Non-pigmented ciliary epithelial cell (primary cell): ENCODE data around the gene TOR1A.
A peak's percentile ranks its signal among the peaks of the same experiment; 100 is the strongest.
"Not testable (repeated sequence)": the region's sequence is repeated elsewhere in the genome, so short reads cannot be mapped to it uniquely, and the experiment has no call there.

Experiments
- DNase-seq: peaks from one replicate; pipeline ENCODE4 v3.0.0-alpha.2; 2010; ENCODE audit warnings: low read depth

The TOR1A gene

DNA sequence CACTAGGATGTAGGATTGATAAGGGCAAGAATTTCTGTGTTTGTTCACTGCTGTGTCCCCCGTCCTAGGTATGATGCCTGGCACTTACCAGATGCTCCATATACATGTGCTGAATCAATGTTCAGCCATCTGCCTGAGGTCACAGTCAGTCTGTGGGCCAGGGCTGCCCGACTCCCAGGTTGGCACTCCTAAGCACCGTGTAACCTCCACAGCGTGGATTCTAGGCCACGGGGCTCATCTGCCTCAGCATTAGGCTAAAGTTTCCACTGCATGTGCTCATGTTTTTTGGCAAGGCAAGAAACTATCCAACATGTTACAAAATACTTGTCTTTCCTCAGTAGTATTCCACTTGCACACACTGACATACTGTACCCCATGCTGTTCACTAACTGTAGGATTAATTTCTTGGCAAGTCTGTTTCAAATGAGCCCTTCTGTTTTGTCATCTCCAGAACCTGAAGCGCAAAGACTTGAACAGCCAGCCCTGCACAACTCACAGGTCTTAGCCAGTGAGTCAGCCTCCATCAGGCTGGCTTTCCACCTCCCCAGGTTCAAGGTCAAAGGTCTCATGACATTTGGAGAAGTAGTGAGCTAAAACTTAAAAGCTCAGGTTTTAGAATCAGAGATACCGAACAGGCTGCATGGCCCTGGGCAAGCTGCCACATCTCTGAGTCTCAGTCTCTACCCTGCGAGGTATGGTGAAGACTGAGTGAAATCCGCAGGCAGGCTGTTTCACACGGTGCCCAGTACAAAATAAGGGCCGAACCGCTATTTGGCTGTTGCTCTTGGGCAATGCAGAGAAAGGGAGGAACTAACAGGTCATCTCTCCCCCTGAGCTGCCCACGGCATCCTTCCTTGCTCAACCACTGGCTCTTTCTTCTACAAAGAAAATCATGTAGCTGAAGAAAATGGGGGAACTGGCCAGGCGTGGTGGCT lies 7.2 kb downstream of the TOR1A start:
- no peak for DNase-seq

DNA sequence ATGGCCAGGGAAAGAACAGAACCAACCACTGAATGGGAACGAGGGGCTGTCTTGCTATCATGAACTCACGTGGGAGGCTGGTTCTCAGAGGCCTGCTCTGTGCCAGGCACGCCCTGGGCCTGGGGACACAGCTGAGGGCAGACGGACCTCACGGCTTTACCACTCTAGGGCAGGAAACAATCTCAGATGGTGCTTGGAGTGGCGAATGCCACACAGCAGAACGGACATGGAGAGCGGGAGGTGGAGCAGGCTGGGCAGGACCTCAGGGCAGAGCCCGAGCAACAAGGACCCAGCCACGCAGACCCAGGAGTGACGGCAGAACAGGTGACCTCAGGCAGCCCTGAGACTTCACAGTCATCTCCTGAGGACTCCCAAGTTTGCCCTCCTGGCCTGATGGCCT lies 8.7 kb downstream of the TOR1A start:
- DNase-seq: no peak

DNA sequence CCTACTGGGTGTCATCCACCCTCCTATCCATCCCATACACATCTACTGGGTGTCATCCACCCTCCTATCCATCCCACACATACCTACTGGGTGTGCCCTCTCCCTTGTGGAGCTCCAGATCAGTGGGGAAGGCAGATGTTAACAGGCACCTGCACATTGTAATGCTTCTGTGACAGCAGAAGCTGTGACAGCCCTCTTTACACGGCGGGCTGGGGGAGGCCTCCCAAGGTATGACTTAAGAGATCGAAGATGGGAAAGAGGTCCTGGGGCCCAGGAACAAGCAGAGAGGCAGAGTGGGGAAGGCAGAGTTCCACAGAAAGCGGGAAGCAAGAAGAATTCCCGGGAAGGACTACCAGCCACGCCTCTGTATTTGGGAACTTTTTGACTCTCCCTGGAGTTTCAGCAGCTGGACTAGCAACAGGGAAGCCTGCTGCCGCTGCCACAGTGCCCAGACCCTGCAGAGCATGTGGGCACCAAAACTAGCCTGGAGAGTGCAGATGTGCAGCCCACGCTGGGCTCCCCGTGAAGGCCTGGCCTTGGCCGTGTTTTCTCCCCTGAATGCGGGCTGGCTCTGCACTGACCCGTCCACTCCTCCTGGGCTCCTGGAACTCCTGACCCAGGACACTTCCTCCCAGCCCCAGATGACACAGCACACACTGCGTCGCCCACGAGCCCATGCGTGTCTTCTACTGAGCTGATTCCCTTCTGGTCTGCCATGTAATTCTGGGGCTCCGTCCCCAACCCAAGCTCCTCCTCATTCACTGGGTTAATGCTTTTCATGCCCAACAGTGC lies 9.3 kb downstream of the TOR1A start:
- no peak for DNase-seq

DNA sequence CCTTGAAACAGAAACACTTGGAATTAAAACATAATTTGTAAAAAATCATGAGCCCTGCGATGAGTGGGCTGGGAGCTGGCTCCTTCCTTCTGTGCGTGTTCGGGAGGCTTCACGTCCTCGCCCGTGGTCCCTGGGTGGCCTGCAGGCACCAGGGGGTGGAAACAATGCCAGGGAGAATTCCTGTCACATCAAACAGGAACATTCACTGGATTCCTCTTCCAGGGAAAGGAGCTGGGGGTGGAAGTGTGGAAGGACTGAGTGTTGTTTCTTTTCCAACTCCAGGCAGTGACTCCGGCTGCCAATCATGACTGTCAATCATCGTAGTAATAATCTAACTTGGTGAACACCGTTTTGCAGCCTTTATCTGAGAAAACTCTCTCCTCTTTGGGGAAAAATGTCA lies 10.3 kb downstream of the TOR1A start:
- no peak for DNase-seq

DNA sequence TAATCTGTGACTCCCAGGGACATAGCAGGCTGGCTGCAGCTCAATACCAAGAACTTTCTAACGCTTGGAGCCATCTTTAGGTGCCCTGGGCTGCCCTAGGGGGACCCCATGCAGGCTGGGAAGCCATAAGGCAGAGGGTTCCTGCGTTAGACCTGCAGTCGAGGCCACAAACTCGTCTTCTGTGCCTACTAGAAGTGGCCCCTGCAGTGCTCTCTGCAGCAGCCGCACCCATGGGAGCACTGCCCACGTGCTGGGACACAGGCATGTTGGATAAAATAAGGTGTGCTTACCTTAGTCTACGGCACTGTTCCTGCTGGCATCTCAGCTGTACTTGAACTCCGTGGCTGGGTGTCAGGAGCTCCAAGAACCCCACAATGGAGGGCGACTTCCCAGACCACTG lies 11.6 kb downstream of the TOR1A start:
- DNase-seq: no peak

DNA sequence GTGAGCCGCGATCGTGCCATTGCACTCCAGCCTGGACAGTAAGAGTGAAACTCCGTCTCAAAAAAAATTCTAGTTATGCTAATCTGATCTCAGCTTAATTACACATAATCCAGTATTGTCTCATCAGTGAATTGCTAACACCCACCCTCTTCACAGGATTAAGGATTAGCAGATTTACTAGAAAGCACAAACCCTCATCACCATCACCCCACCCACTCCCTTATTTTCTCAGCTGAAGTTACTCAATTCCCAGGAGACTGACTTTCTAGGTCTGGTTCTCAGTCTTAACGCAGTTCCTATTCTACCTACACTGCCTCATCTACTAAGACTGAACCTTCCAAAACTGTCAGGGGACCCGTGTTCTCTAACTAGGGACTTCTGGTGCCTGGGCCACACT lies 12.0 kb downstream of the TOR1A start:
- DNase-seq: no peak

DNA sequence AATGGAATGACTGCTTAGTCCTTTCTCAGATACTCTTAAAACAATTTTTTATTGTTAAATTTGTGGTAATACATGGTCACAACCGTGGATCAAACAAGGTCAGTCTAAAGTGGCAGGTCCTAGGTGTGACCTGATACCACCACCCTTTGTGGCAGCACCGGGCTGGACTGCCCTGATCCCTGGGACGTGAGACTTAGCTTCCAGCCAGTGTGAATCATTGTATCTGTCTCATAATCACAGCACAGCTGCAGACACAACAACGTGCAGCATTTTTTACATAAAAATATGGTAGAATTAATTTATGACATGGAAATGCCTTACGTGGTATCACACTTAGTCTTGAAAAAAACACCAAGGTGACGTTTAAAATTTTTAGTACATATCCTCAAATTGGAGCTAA lies 13.1 kb downstream of the TOR1A start:
- DNase-seq: no peak

DNA sequence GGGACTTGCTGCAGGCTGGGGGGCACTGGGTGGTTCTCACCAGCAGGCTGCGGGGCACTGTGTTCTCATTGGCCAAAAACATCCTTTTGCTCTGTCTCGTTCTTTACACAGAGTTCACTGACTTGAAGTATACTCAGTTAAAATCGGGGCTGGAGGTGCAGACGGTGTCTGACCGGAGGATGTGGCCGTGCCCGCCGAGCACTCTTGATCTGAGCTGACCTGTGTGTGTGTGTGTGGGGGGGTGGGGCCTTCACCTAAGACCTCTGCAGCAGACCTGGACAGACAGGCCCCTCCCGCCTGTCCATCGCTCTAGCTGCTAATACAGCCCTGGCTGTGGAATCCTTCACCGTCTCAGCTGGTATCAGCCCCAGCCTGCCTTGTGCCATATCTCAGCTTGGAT lies 13.8 kb downstream of the TOR1A start:
- DNase-seq: no peak

DNA sequence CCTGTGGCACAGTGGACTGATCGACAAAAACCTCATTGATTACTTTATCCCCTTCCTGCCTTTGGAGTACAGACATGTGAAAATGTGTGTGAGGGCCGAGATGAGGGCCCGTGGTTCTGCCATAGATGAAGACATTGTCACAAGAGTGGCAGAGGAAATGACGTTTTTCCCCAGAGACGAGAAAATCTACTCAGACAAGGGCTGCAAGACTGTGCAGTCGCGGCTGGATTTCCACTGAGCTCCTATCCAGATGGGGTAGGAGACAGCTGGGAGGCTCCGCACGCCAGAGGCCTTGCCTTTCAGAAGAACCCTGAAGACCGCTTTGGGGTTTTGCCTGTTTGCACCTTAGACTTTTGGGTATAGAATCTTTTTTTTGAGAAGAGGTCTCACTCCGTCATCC lies 14.6 kb downstream of the TOR1A start:
- DNase-seq: no peak

DNA sequence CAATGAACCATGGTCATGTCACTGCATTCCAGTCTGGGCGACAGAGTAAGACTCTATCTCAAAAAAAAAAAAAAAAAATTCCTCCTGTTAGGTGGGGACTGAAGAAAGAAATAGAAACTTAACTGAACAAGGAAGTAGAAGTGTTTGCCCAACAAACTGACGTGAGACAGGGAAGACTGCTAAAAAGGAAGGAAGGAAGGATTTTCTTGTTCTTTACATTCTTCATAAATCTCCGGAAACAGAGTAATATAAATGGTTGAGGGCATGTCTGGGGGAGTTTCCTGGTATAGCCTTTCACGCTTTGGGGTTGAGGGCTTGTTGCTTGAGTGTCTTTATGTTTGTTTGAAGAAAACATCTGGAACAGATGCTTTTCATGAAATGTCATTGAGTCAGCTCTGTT lies 17.9 kb downstream of the TOR1A start:
- DNase-seq: no peak

DNA sequence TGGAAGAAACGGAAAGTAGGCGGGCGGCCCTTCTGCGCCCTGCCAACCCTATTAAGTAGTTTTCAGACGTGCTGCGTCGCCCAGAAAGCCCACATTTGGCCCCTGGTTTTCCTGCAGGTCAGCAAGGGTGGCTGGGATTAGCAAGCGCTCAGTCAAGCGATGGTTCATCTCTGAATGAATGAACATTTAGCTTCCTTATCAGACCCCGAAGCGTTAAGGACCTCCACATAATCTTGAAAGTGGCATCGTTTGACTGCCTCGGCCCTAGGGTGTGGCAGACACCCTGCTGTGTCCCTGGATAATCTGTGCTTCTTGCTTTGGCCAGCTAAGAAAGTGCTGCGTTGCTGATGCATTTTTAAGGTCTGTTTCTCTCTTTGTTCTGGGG lies 20.3 kb downstream of the TOR1A start:
- no peak for DNase-seq

DNA sequence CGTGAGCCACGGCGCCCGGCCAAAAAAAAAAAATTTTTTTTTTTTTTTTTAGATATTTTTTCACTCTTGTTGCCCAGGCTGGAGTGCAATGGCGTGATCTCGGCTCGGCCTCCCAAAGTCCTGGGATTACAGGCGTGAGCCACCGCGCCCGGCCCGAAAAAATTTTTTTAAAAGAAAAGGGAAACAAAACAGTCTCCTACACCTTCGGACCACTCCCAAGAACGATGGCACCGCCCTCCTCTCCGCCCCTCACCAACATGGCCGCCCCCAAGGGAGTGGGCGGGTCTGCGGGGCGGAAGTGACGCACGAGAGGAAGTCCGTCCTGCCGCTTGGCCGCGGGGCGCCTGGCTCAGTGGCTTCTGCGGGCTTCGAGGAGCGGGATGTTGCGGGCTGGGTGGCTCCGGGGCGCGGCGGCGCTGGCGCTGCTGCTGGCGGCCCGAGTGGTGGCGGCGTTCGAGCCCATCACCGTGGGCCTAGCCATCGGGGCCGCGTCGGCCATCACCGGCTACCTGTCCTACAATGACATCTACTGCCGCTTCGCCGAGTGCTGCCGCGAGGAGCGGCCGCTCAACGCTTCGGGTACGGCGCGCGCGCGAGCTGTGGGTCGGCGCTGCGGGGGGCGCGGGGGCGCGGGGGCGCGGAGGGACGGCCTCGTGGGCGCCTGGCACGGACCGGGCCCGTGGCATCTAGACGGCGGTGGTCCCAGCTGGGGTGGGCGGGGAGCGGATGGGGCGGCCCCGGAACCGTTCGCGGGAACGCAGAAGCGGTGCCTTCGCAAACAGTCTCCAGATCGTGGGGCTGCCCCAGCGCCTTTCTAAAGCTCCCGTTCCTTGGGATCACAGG lies 20.9 kb downstream of the TOR1A start, which contains the start of gene TOR1B:
Gene TOR1B (plus strand): TSS at position 352 of the 843 bp plus-strand sequence. CDS start 29 bp downstream, at position 381.
- DNase-seq: peak; percentile 61

DNA sequence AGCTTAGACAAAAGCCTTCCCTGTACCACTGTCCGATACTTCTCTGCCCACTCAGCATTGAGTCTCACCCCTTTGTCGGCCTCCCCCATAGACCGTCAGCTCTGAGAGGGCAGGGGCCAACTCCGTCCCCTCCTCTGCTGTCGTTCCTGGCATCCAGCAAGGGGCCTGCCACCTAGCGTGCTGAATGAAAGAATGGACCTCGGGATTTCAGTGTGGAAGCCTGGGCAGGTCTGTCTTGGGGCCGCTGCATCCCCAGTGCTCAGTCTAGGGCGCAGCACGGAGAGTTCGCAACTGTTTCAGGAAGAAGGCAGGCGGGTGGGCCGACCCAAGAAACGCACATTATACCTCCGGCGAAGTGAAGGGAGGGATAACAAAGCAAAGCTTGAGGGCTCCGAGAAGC lies 22.4 kb downstream of the TOR1A start:
- DNase-seq: no peak

DNA sequence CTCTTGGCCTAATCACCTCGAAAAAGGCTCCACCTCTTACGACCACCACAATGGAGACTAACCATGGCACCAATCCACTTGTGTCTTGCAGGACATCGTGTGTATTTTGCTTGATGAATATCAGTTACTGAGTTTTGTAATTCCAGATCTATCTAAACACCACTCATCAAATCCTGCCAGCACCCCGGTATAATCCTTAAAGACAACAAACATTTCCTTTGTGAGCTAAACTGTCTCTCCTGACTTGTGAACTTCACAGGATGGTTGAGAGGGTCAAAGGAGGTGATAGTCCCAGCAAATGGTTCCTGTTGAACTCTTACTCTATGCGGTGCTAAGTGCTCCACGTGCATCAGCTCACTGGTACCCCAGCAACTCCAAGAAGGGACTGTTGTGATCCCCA lies 25.0 kb downstream of the TOR1A start:
- DNase-seq: no peak

DNA sequence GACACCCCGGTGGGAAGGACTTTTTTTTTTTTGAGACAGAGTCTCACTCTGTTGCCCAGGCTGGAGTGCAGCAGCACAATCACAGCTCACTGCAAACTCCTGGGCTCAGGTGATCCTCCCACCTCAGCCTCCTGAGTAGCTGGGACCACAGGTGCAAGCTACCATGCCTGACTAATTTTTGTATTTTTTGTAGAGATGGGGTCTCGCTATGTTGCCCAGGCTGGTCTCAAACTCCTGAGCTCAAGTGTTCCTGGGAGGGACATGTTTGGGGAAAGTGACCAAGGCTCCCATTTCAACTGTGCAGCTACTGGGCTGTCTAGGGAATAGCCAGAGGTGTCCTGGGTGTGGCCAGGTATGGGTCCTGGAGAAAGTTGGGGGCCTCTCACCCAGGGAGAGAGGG lies 27.9 kb downstream of the TOR1A start:
- not testable (repeated sequence) for DNase-seq

DNA sequence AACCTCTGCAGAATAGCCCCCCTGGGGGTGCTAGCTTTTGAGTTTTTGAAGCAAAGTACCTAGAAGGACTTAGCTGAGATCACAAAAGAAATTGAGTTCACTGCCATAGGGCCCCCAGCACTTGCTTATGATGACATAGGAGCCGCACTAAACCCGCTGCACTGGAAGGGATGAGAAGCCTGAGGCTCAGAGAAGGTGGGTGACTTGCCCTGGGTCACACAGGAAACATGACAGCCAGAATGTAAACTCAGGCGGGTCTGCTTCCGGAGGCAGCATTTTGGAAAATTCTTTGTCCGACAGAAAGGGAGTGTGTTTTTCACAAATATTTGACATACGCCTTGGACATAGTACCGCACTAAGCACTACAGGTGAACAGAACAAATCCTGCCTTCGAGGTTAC lies 29.4 kb downstream of the TOR1A start:
- no peak for DNase-seq

DNA sequence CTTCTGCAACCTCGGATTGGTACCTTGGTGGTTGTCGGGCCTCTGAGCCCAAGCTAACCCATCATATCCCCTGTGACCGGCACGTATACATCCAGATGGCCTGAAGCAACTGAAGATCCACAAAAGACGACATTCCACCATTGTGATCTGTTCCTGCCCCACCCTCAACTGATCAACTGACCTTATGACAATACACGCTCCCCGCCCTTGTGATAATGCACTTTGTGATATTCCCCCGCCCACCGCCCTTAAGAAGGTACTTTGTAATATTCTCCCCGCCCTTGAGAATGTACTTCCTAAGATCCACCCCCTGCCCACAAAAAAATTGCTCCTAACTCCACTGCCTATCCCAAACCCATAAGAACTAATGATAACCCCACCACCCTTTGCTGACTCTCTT lies 37.5 kb downstream of the TOR1A start:
- DNase-seq: no peak

DNA sequence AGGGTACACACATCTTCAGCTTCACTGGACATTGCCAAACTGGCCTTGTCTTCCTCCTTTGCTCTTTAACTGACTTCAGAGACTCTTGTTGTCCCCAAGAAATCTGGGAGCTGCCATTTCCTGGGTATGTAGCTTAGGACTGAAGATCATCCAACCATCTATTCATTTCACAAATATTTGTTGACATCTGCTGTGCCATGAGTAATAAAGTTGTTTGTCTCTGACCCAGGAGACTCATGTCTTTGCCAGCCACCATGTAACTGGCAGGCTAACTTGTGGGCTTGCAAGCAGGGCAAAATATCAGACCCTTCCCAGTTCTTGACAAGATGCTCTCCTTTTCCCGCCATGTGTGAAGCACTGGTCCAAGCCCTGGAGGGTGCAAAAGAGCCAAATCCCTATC lies 38.1 kb downstream of the TOR1A start:
- no peak for DNase-seq

DNA sequence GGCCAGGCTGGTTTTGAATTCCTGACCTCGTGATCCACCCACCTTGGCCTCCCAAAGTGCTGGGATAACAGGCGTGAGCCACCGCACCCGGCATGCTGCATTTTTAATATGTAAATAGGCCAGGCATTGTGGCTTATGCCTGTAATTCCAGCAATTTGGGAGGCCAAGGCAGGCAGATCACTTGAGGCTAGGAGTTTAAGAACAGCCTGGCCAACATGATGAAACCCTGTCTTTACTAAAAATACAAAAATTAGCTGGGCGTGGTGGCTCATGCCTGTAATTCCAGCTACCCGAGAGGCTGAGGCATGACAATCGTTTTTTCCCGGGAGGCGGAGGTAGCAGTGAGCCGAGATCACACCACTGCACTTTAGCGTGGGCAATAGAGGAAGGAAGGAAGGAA lies 39.0 kb downstream of the TOR1A start:
- DNase-seq: not testable (repeated sequence)

DNA sequence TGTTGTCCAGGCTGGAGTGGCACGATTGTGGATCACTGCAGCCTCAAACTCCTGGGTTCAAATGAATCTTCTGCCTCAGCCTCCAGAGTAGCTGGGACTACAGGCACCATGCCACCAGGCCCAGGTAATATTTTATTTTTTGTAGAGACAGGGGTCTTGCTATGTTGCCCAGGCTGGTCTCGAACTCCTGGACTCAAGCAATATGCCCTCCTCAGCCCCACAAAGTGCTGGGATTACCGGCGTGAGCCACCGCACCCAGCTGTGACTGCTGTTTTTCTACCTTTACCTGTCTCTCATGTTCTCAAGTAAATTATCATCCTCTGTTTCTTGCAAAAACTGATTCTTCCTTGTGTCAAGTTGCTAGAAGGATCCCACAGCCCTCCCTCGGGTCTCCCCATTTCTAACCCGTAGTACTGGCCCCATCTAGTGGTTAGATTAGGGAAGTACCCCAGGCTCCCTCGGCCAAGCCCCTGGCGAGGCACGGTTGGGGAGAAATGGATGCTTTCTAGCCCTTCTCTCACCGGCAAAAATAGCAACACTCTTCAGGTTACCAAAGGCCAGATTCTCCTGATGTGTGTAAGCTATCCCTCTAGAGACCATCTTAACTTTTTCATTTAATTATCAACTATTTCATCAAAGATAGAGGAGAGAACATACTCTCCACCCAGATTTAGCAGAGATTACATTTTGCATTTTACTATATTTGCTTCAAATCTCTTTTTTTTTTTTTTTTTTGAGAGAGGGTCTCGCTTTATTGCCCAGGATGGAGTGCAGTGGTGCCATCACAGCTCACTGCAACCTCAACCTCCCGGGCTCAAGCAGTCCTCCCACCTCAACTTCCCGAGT lies 40.2 kb downstream of the TOR1A start:
- no peak for DNase-seq

DNA sequence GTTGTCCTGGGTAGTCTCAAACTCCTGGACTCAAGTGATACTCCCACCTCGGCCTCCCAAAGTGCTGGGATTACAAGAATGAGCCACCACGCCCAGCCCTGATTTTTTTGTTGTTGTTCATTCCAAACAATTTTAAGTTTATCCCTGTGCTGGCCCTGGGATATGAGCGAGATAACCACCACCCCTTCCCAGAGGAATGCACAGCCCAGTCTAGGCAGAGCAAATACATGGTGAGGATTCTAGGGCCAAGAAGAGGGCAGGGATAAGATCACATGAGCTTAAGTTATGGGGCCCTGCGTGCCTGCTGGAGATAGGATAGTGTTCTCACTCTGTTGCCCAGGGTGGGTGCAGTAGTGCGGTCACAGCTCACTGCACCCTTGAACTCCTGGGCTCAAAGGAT lies 42.0 kb downstream of the TOR1A start:
- DNase-seq: no peak
